H1 (cell line): ENCODE data around the gene FGD4. TPM values are rescaled to one million over a fixed set of nuclear protein-coding genes. Genes with fewer than 3 reads are reported as not detected.

Experiments
- CTCF ChIA-PET: fragments of 300-600 bp; sonication (Branson Sonifier 250); formaldehyde crosslinking; loops from one replicate; lab custom pipeline; 2021; ENCODE audit not compliant: partially characterized antibody; lab: Charles Lee
- POLR2A ChIA-PET: fragments of 300-600 bp; sonication (Branson Sonifier 250); formaldehyde crosslinking; loops from one replicate; lab custom pipeline; 2021; ENCODE audit warnings: inconsistent platforms; ENCODE audit not compliant: partially characterized antibody; lab: Charles Lee
- DNase-seq, 2 experiments: peaks; one replicate each; pipeline versions ENCODE4 v3.0.0 to v3.0.0-alpha.2; 2010 to 2022; ENCODE audit warnings: low spot score in 2 of 2, low read depth in 1 of 2, mixed read lengths in 1 of 2
- FAIRE-seq: peaks from 2 replicates; lab custom pipeline; 2011; peaks lifted over from hg19 to GRCh38; lab: Jason Lieb, UNC
- H2AFZ ChIP-seq: 2 replicates; pipeline ENCODE4 v1.8.1; 2012; ENCODE audit warnings: low read length, inconsistent platforms
- H2AK5ac ChIP-seq: 2 replicates; pipeline ENCODE4 v1.6.1; 2013; ENCODE audit warnings: low read depth, low read length
- H2BK120ac ChIP-seq: replicated peaks from 2 replicates; pipeline ENCODE3; 2013; ENCODE audit warnings: low read depth, low read length, inconsistent platforms
- H2BK12ac ChIP-seq: 2 replicates; pipeline ENCODE4 v1.6.1; 2013; ENCODE audit warnings: low read depth, low read length
- H2BK15ac ChIP-seq: 2 replicates; pipeline ENCODE4 v1.6.1; 2013; ENCODE audit warnings: low read length
- H2BK20ac ChIP-seq: 2 replicates; pipeline ENCODE4 v1.6.1; 2013; ENCODE audit warnings: low read length
- H2BK5ac ChIP-seq: 2 replicates; pipeline ENCODE4 v1.6.1; 2013; ENCODE audit warnings: low read depth, low read length
- H3K14ac ChIP-seq: 2 replicates; pipeline ENCODE4 v1.6.1; 2013; ENCODE audit warnings: inconsistent platforms; ENCODE audit not compliant: insufficient read length
- H3K18ac ChIP-seq: 2 replicates; pipeline ENCODE4 v1.6.1; 2013; ENCODE audit warnings: low read length; ENCODE audit errors: extremely low read depth
- H3K23ac ChIP-seq: 2 replicates; pipeline ENCODE4 v1.6.1; 2013; ENCODE audit warnings: inconsistent platforms; ENCODE audit not compliant: insufficient read length
- H3K23me2 ChIP-seq: 2 replicates; pipeline ENCODE4 v1.6.1; 2013; ENCODE audit warnings: low read depth, low read length
- H3K27ac ChIP-seq: 2 replicates; pipeline ENCODE4 v1.6.1; 2011; ENCODE audit warnings: low read depth, low read length, inconsistent platforms
- H3K27me3 ChIP-seq, 4 experiments: replicated peaks in 1 of 4; 1 replicate in 1 of 4; 2 replicates in 3 of 4; pipeline versions ENCODE4 v1.6.1 to v1.8.1; 2011 to 2013; ENCODE audit warnings: low read length in 3 of 4, mild to moderate bottlenecking in 3 of 4, inconsistent platforms in 2 of 4, mixed read lengths in 2 of 4, moderate library complexity in 1 of 4; ENCODE audit not compliant: control insufficient read depth in 3 of 4, insufficient read depth in 3 of 4; ENCODE audit errors: extremely low read depth in 1 of 4
- H3K36me3 ChIP-seq, 4 experiments: 2 replicates each; pipeline versions ENCODE4 v1.6.1 to v1.8.1; 2011 to 2013; ENCODE audit warnings: mild to moderate bottlenecking in 4 of 4, low read length in 3 of 4, moderate library complexity in 2 of 4, control low read depth in 1 of 4, inconsistent platforms in 1 of 4; ENCODE audit not compliant: insufficient read depth in 4 of 4, control insufficient read depth in 2 of 4
- H3K4ac ChIP-seq: replicated peaks from 2 replicates; pipeline ENCODE3; 2013; ENCODE audit warnings: low read length, low read depth, mixed read lengths, inconsistent platforms; ENCODE audit not compliant: insufficient read length
- H3K4me1 ChIP-seq, 4 experiments: replicated peaks in 1 of 4; 1 replicate in 1 of 4; 2 replicates in 3 of 4; pipeline versions ENCODE4 v1.6.1 to v1.8.1; 2011 to 2013; ENCODE audit warnings: low read length in 3 of 4, inconsistent platforms in 2 of 4, mixed read lengths in 1 of 4; ENCODE audit not compliant: insufficient read depth in 4 of 4, control insufficient read depth in 3 of 4
- H3K4me2 ChIP-seq, 2 experiments: 2 replicates each; pipeline versions ENCODE4 v1.6.1 to v1.8.1; 2011 to 2013; ENCODE audit warnings: low read depth in 2 of 2, low read length in 2 of 2, control low read depth in 1 of 2, inconsistent platforms in 1 of 2, mild to moderate bottlenecking in 1 of 2; ENCODE audit not compliant: insufficient read depth in 1 of 2
- H3K4me3 ChIP-seq, 4 experiments: fragments of 200-600, 300-600 bp in 1 of 4; sonication (generic), shearing (Covaris generic), sonication (Bioruptor Twin) in 1 of 4; 2 replicates each; pipeline versions ENCODE4 v1.5.1 to v1.8.1; 2011 to 2016; ENCODE audit warnings: low read length in 4 of 4, low read depth in 3 of 4, control low read depth in 2 of 4, inconsistent platforms in 2 of 4, mild to moderate bottlenecking in 2 of 4, mixed read lengths in 1 of 4, moderate library complexity in 1 of 4; ENCODE audit not compliant: insufficient read depth in 2 of 4; ENCODE audit errors: extremely low read depth in 1 of 4
- H3K56ac ChIP-seq: replicated peaks from 2 replicates; pipeline ENCODE3; 2013; ENCODE audit warnings: low read depth, mild to moderate bottlenecking, mixed read lengths, low read length, inconsistent platforms; ENCODE audit not compliant: insufficient read length
- H3K79me1 ChIP-seq: 2 replicates; pipeline ENCODE4 v1.6.1; 2013; ENCODE audit warnings: low read depth, low read length, control low read depth
- H3K79me2 ChIP-seq, 2 experiments: 2 replicates each; pipeline versions ENCODE4 v1.6.1 to v1.8.1; 2012 to 2013; ENCODE audit warnings: low read length in 2 of 2, mild to moderate bottlenecking in 2 of 2, inconsistent platforms in 1 of 2; ENCODE audit not compliant: insufficient read depth in 2 of 2, control insufficient read depth in 1 of 2
- H3K9ac ChIP-seq, 4 experiments: replicated peaks in 1 of 4; 1 replicate in 1 of 4; 2 replicates in 3 of 4; pipeline versions ENCODE4 v1.6.1 to v1.8.1; 2011 to 2013; ENCODE audit warnings: low read depth in 3 of 4, low read length in 3 of 4, control low read depth in 2 of 4, mild to moderate bottlenecking in 2 of 4, moderate library complexity in 2 of 4, inconsistent platforms in 1 of 4; ENCODE audit errors: extremely low read depth in 1 of 4
- H3K9me3 ChIP-seq, 2 experiments: 2 replicates each; pipeline versions ENCODE4 v1.6.1 to v1.8.1; 2012 to 2013; ENCODE audit warnings: mild to moderate bottlenecking in 2 of 2, moderate library complexity in 2 of 2, control low read depth in 1 of 2, inconsistent platforms in 1 of 2, low read depth in 1 of 2, low read length in 1 of 2, mixed read lengths in 1 of 2; ENCODE audit not compliant: insufficient read depth in 2 of 2
- H4K20me1 ChIP-seq, 2 experiments: replicated peaks in 1 of 2; 2 replicates each; pipeline versions ENCODE3 to v1.8.1; 2011 to 2013; ENCODE audit warnings: inconsistent platforms in 2 of 2, low read length in 2 of 2, mild to moderate bottlenecking in 1 of 2; ENCODE audit not compliant: insufficient read depth in 2 of 2, control insufficient read depth in 1 of 2
- H4K5ac ChIP-seq: 2 replicates; pipeline ENCODE4 v1.6.1; 2013; ENCODE audit warnings: low read length, low read depth, mixed read lengths, inconsistent platforms; ENCODE audit not compliant: insufficient read length
- H4K8ac ChIP-seq: 2 replicates; pipeline ENCODE4 v1.8.0; 2013; ENCODE audit warnings: mild to moderate bottlenecking, moderate library complexity, low read length, inconsistent platforms; ENCODE audit not compliant: insufficient read depth; ENCODE audit errors: extremely low read depth
- H4K91ac ChIP-seq: replicated peaks from 2 replicates; pipeline ENCODE3; 2013; ENCODE audit warnings: low read length, mixed read lengths, inconsistent platforms; ENCODE audit not compliant: insufficient read length
- CHD1 ChIP-seq: IDR thresholded peaks from 2 replicates; pipeline ENCODE4 v1.6.1; 2012; ENCODE audit warnings: low read depth, low read length, improper control_type of control experiment
- EZH2 ChIP-seq: fragments of 200-600 bp; sonication (generic); IDR thresholded peaks from 2 replicates; pipeline ENCODE4 v1.7.1; 2012; ENCODE audit warnings: low read depth, mild to moderate bottlenecking, moderate library complexity, low read length, inconsistent platforms; ENCODE audit not compliant: severe bottlenecking
- JUND ChIP-seq: IDR thresholded peaks from 2 replicates; pipeline ENCODE4 v1.6.1; 2011; ENCODE audit warnings: mild to moderate bottlenecking, improper control_type of control experiment, low read length
- POLR2A ChIP-seq, 2 experiments: IDR thresholded peaks; 1 replicate in 1 of 2; 2 replicates in 1 of 2; pipeline ENCODE4 v1.6.1; 2011; ENCODE audit warnings: low read depth in 2 of 2, low read length in 2 of 2, mild to moderate bottlenecking in 2 of 2; ENCODE audit errors: control extremely low read depth in 1 of 2
- SP1 ChIP-seq: IDR thresholded peaks from 2 replicates; pipeline ENCODE4 v1.6.1; 2011; ENCODE audit warnings: low read depth, low read length
- SP2 ChIP-seq: IDR thresholded peaks from 2 replicates; pipeline ENCODE4 v1.6.1; 2012; ENCODE audit warnings: mild to moderate bottlenecking, low read length, inconsistent platforms
- WGBS, 2 experiments: shearing (Covaris generic) in 1 of 2; methylation state at CpG; one replicate each; pipeline versions ENCODE4 v1.1.6 to v1.1.7; 2013 to 2015; ENCODE audit warnings: low lambda C conversion rate in 2 of 2, mixed read lengths in 2 of 2, inconsistent platforms in 1 of 2, low coverage in 1 of 2, missing lambda C conversion rate in 1 of 2; ENCODE audit not compliant: insufficient replicate concordance in 2 of 2, insufficient coverage in 1 of 2, insufficient read length in 1 of 2; ENCODE audit errors: extremely low coverage in 1 of 2, missing lambda C conversion rate in 1 of 2; 5-methylcytosine and 5-hydroxymethylcytosine counted together
- polyA plus RNA-seq, 7 experiments: library from polyadenylated mRNA; depleted of rRNA in 3 of 7; stranded (reverse) in 5 of 7; unstranded in 2 of 7; fragments of >200 nt in 5 of 7; fragments of 200-250 nt in 2 of 7; gene quantifications; 1 replicate in 5 of 7; 2 replicates in 1 of 7; 4 replicates in 1 of 7; pipeline versions ENCODE4 v1.2.1 to v1.2.3, GENCODE V29; 2011 to 2013; ENCODE audit warnings: missing spikeins in 2 of 7, mixed read lengths in 2 of 7
- total RNA-seq: library from RNA; stranded (reverse); fragmentation: NEBNext Ultra II Directional; extraction: Animal tissue kit (Norgen Biotek cat#: 25700); gene quantifications from 2 replicates; pipeline ENCODE4 v1.2.1, GENCODE V29; 2021
- TF ChIP-seq, protein P1 (sequence below): IDR thresholded peaks from 2 replicates; pipeline ENCODE4 v1.6.1; 2012; ENCODE audit warnings: inconsistent platforms
- TF ChIP-seq, protein P2 (sequence below), 3 experiments: IDR thresholded peaks; 1 replicate in 2 of 3; 2 replicates in 1 of 3; pipeline versions ENCODE4 v1.5.1 to v1.6.1; 2011; ENCODE audit warnings: low read length in 3 of 3, mild to moderate bottlenecking in 3 of 3, inconsistent platforms in 2 of 3, low read depth in 1 of 3, moderate library complexity in 1 of 3; ENCODE audit not compliant: insufficient read depth in 1 of 3; ENCODE audit errors: control extremely low read depth in 1 of 3
- TF ChIP-seq, protein P3 (sequence below): IDR thresholded peaks from 2 replicates; pipeline ENCODE4 v1.6.1; 2012; ENCODE audit warnings: low read length, inconsistent platforms

Gene FGD4
- total and polyA plus RNA-seq, 2 of the 8 experiments (the other 6 are each of a cell fraction or from before 2014, with no cell fraction given), result 8.5 to 48.2 TPM

DNA sequence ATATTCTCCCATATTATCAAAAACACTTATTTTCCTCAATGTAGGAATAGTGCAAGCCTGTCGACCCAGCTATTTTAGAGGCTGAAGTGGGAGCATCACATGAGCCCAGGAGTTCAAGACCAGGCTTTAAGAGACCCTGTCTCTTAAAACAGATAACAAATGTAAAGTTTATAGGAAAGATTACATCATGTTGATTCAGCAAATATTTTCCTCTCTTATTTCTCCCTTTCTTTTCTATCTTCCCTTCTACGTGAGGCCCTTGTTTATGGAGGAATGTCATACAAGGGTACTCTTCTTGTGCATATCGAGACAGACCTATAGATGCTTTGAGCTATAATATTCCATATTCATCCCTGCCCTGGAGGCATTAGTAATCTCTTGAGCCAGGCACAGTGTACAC lies 36.5 kb upstream of the FGD4 start:
- Histone ChIP-seq H3K27me3 (no peaks in the 10 kb centered on the region), H3K79me2 (no peaks in the 10 kb centered on the region), H4K5ac (no peak overlapping the region), H4K20me1 (no peaks in the 10 kb centered on the region), H4K91ac (no peak overlapping the region), H4K8ac (no peak overlapping the region), H3K36me3 (peaks cover 0 to 3% (median 0%) of the 10 kb centered on the region in 4 experiments; a peak in 1 of 8 replicates), H3K23ac (no peak overlapping the region), H2BK5ac (peak overlapping the region; percentile 54; the same call in 1 of the 2 replicates), H3K79me1 (no peaks in the 10 kb centered on the region), H3K56ac (no peak overlapping the region), H3K14ac (no peak overlapping the region), H2AFZ (no peak overlapping the region), H3K9ac (no peak overlapping the region), H2BK15ac (no peak overlapping the region), H3K18ac (peak overlapping the region; percentile 21; the same call in 1 of the 2 replicates), H2AK5ac (no peak overlapping the region), H2BK120ac (no peak overlapping the region), H3K23me2 (peaks cover 2% of the 10 kb centered on the region; the same call in 1 of the 2 replicates), H3K4me3 (no peak overlapping the region), H3K4me2 (peak overlapping the region in 1 of 2 experiments; percentile 15; a peak in 1 of 4 replicates), H3K27ac (no peak overlapping the region), H2BK20ac (no peak overlapping the region), H3K4me1 (peaks cover 0 to 9% (median 6%) of the 10 kb centered on the region in 4 experiments; a peak in 4 of 7 replicates), H2BK12ac (0 out of 2 replicates have a peak overlapping the region, but pooled peaks have one; percentile 6), H3K4ac (no peak overlapping the region), H3K9me3 (no peaks in the 10 kb centered on the region)
- DNase-seq (no peak), FAIRE-seq (no peak)
- 71% methylated on average over 3 of the region's 3 CpGs; no CpG with 5 or more reads in 1 of the 2 experiments for WGBS, 2 experiments
- ChIA-PET CTCF (interaction anchor here (0.7 to 4.8 kb wide), 7 partner anchors 9 to 710 kb away, joined by 3 to 39 read pairs (median 4); no protein-coding TSS in a partner anchor), POLR2A (no interaction called here)
- no peak for TF ChIP-seq SP1
- TF ChIP-seq JUND, result no peak
- TF ChIP-seq, protein P1, sequence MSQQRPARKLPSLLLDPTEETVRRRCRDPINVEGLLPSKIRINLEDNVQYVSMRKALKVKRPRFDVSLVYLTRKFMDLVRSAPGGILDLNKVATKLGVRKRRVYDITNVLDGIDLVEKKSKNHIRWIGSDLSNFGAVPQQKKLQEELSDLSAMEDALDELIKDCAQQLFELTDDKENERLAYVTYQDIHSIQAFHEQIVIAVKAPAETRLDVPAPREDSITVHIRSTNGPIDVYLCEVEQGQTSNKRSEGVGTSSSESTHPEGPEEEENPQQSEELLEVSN, result no peak
- no peak for TF ChIP-seq EZH2
- TF ChIP-seq SP2, result no peak
- TF ChIP-seq, protein P2, sequence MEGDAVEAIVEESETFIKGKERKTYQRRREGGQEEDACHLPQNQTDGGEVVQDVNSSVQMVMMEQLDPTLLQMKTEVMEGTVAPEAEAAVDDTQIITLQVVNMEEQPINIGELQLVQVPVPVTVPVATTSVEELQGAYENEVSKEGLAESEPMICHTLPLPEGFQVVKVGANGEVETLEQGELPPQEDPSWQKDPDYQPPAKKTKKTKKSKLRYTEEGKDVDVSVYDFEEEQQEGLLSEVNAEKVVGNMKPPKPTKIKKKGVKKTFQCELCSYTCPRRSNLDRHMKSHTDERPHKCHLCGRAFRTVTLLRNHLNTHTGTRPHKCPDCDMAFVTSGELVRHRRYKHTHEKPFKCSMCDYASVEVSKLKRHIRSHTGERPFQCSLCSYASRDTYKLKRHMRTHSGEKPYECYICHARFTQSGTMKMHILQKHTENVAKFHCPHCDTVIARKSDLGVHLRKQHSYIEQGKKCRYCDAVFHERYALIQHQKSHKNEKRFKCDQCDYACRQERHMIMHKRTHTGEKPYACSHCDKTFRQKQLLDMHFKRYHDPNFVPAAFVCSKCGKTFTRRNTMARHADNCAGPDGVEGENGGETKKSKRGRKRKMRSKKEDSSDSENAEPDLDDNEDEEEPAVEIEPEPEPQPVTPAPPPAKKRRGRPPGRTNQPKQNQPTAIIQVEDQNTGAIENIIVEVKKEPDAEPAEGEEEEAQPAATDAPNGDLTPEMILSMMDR (IDR thresholded peaks at IDR 0.05; ENCODE audit: control extremely low read depth in 1 of 3, insufficient read depth in 1 of 3, low read depth in 1 of 3, low read length in 3 of 3), result no peak
- TF ChIP-seq CHD1, result no peak
- TF ChIP-seq, protein P3, sequence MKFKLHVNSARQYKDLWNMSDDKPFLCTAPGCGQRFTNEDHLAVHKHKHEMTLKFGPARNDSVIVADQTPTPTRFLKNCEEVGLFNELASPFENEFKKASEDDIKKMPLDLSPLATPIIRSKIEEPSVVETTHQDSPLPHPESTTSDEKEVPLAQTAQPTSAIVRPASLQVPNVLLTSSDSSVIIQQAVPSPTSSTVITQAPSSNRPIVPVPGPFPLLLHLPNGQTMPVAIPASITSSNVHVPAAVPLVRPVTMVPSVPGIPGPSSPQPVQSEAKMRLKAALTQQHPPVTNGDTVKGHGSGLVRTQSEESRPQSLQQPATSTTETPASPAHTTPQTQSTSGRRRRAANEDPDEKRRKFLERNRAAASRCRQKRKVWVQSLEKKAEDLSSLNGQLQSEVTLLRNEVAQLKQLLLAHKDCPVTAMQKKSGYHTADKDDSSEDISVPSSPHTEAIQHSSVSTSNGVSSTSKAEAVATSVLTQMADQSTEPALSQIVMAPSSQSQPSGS, result no peak
- no peak for TF ChIP-seq POLR2A (IDR thresholded peaks at IDR 0.05; ENCODE audit: control extremely low read depth in 1 of 2, low read depth in 2 of 2, low read length in 2 of 2)
